Liver (tissue), 9 donors: ENCODE data around the gene ECHS1. TPM values are rescaled to one million over a fixed set of nuclear protein-coding genes. Genes with fewer than 3 reads are reported as not detected.

ENCODE experiments used
- DNase-seq: peaks from one replicate; pipeline ENCODE4 v3.0.0-alpha.2; 2017; ENCODE audit warnings: low spot score
- H3K27ac ChIP-seq, 2 donors: one replicate each; pipeline ENCODE4 v1.7.0; 2013; ENCODE audit warnings: inconsistent platforms in 2 of 2, low read length in 2 of 2, control low read depth in 1 of 2, low read depth in 1 of 2, mild to moderate bottlenecking in 1 of 2
- H3K27me3 ChIP-seq, 4 donors: one replicate each; pipeline versions ENCODE4 v1.6.1 to v1.7.0; 2013; ENCODE audit warnings: low read length in 3 of 4, inconsistent platforms in 1 of 4, mild to moderate bottlenecking in 1 of 4, moderate library complexity in 1 of 4; ENCODE audit not compliant: control insufficient read depth in 4 of 4, insufficient read depth in 4 of 4
- H3K36me3 ChIP-seq, 4 donors: one replicate each; pipeline versions ENCODE4 v1.6.1 to v1.7.0; 2013; ENCODE audit warnings: low read length in 3 of 4, mild to moderate bottlenecking in 3 of 4, low read depth in 1 of 4, moderate library complexity in 1 of 4; ENCODE audit not compliant: control insufficient read depth in 4 of 4, insufficient read depth in 3 of 4
- H3K4me1 ChIP-seq, 4 donors: one replicate each; pipeline versions ENCODE4 v1.6.1 to v1.7.0; 2013; ENCODE audit warnings: low read length in 3 of 4, mild to moderate bottlenecking in 3 of 4, moderate library complexity in 1 of 4; ENCODE audit not compliant: control insufficient read depth in 4 of 4, insufficient read depth in 4 of 4
- H3K4me3 ChIP-seq, 3 donors: one replicate each; pipeline versions ENCODE4 v1.6.1 to v1.7.0; 2013; ENCODE audit warnings: low read length in 3 of 3, control low read depth in 1 of 3, low read depth in 1 of 3, mild to moderate bottlenecking in 1 of 3
- H3K9ac ChIP-seq, 2 donors: one replicate each; pipeline ENCODE4 v1.7.0; 2013; ENCODE audit warnings: low read length in 2 of 2, mild to moderate bottlenecking in 2 of 2, moderate library complexity in 2 of 2, control low read depth in 1 of 2, low read depth in 1 of 2
- H3K9me3 ChIP-seq, 4 donors: one replicate each; pipeline versions ENCODE4 v1.6.1 to v1.7.0; 2013; ENCODE audit warnings: low read length in 3 of 4; ENCODE audit not compliant: control insufficient read depth in 4 of 4
- ATF3 ChIP-seq: IDR thresholded peaks from 2 replicates; pipeline ENCODE4 v1.6.1; 2016; ENCODE audit warnings: antibody characterized with exemption
- EGR1 ChIP-seq, 2 donors: IDR thresholded peaks; 2 replicates each; pipeline ENCODE4 v1.6.1; 2016 to 2018; ENCODE audit warnings: antibody characterized with exemption in 2 of 2, low read depth in 2 of 2
- FOXA1 ChIP-seq: IDR thresholded peaks from 2 replicates; pipeline ENCODE4 v1.6.1; 2016; ENCODE audit warnings: antibody characterized with exemption
- FOXA2 ChIP-seq: IDR thresholded peaks from 2 replicates; pipeline ENCODE4 v1.6.1; 2016; ENCODE audit warnings: antibody characterized with exemption
- GABPA ChIP-seq, 2 donors: IDR thresholded peaks in 1 of 2; conservative IDR thresholded peaks in 1 of 2; 2 replicates each; pipeline ENCODE4 v1.6.1; 2016; ENCODE audit warnings: antibody characterized with exemption in 2 of 2, mild to moderate bottlenecking in 1 of 2, moderate library complexity in 1 of 2
- HNF4A ChIP-seq, 2 donors: conservative IDR thresholded peaks; 2 replicates each; pipeline ENCODE4 v1.6.1; 2016; ENCODE audit warnings: antibody characterized with exemption in 2 of 2, mild to moderate bottlenecking in 2 of 2
- HNF4G ChIP-seq: IDR thresholded peaks from 2 replicates; pipeline ENCODE4 v1.6.1; 2016; ENCODE audit warnings: antibody characterized with exemption
- JUND ChIP-seq, 2 donors: IDR thresholded peaks; 2 replicates each; pipeline ENCODE4 v1.6.1; 2016; ENCODE audit warnings: antibody characterized with exemption in 2 of 2
- NR2F2 ChIP-seq: IDR thresholded peaks from 2 replicates; pipeline ENCODE4 v1.6.1; 2016; ENCODE audit warnings: antibody characterized with exemption
- RAD21 ChIP-seq, 2 donors: IDR thresholded peaks; 2 replicates each; pipeline ENCODE4 v1.6.1; 2016; ENCODE audit warnings: antibody characterized with exemption in 2 of 2, mild to moderate bottlenecking in 2 of 2
- REST ChIP-seq: IDR thresholded peaks from 2 replicates; pipeline ENCODE4 v1.6.1; 2016; ENCODE audit warnings: antibody characterized with exemption, mild to moderate bottlenecking
- RXRA ChIP-seq, 2 donors: IDR thresholded peaks; 2 replicates each; pipeline ENCODE4 v1.6.1; 2017 to 2018; ENCODE audit warnings: antibody characterized with exemption in 2 of 2, mild to moderate bottlenecking in 1 of 2
- SP1 ChIP-seq: IDR thresholded peaks from 2 replicates; pipeline ENCODE4 v1.6.1; 2018; ENCODE audit warnings: antibody characterized with exemption, mild to moderate bottlenecking
- TAF1 ChIP-seq: conservative IDR thresholded peaks from 2 replicates; pipeline ENCODE4 v1.6.1; 2016; ENCODE audit warnings: antibody characterized with exemption, mild to moderate bottlenecking
- YY1 ChIP-seq: IDR thresholded peaks from 2 replicates; pipeline ENCODE4 v1.6.1; 2016; ENCODE audit warnings: antibody characterized with exemption, mild to moderate bottlenecking
- WGBS: extraction: QIAGEN DNeasy Blood & Tissue Kit; methylation state at CpG from one replicate; pipeline ENCODE4 v1.1.7; 2013; 5-methylcytosine and 5-hydroxymethylcytosine counted together
- polyA plus RNA-seq, 2 donors: library from polyadenylated mRNA; stranded (reverse) in 1 of 2; unstranded in 1 of 2; fragments of 200-250 nt in 1 of 2; fragments of >200 nt in 1 of 2; fragmentation: Nextera tagmentation in 1 of 2; extraction: Ambion mirVana in 1 of 2; gene quantifications; one replicate each; pipeline versions ENCODE4 v1.2.1 to v1.2.3, GENCODE V29; 2013 to 2015
- total RNA-seq, 2 donors: library from RNA; depleted of rRNA; stranded (reverse); fragments of >200 nt; gene quantifications; one replicate each; pipeline ENCODE4 v1.2.3, GENCODE V29; 2014
- TF ChIP-seq, protein P1 (sequence below): IDR thresholded peaks from 2 replicates; pipeline ENCODE4 v1.6.1; 2016; ENCODE audit warnings: antibody characterized with exemption
- TF ChIP-seq, protein P2 (sequence below): IDR thresholded peaks from 2 replicates; pipeline ENCODE4 v1.6.1; 2016; ENCODE audit warnings: antibody characterized with exemption
- TF ChIP-seq, protein P3 (sequence below): fragments of 150-350 bp; IDR thresholded peaks from 2 replicates; pipeline ENCODE4 v1.5.1; 2017; ENCODE audit warnings: improper control_type of control experiment, low read depth, low read length; ENCODE audit not compliant: missing input control
- donor health status: healthy.
- donor health status: healthy.
- donor health status: healthy.
- donor health status: healthy.
- donor health status: healthy.

Gene ECHS1
- 100 to 1,000 TPM in 1 of 2 donors, 10 to 100 TPM in 1; 41.5 to 214 TPM for total RNA-seq
- 100 to 1,000 TPM; 493 to 849 TPM for polyA plus RNA-seq

- peak within 1 kb of the TSS; percentile 11 to 60 for H3K9ac ChIP-seq
Observed at GRCh38 chr10:133373174-133374090, at the start of gene ECHS1. Gene ECHS1, minus strand, starts transcription at chr10:133373354. Its CDS starts 21 bp downstream, at chr10:133373333.

More at GRCh38 chr10:133373174-133374090, at the start of gene ECHS1:
- Histone ChIP-seq H3K4me3 (peak within 1 kb of the TSS; percentile 63 to 92 (median 72)), H3K9me3 (no peaks in the 10 kb centered on the region), H3K27ac (peak within 1 kb of the TSS; percentile 81 to 84), H3K27me3 (no peaks in the 10 kb centered on the region), H3K4me1 (peaks cover 15 to 61% (median 40%) of the 10 kb centered on the region in 4 donors), H3K36me3 (peaks cover 11 to 20% (median 18%) of the 10 kb centered on the region in 4 donors)
- TF ChIP-seq HNF4G = no peak
- TF ChIP-seq REST = no peak
- no peak for TF ChIP-seq RAD21 (IDR thresholded peaks at IDR 0.05)
- TF ChIP-seq EGR1 (IDR thresholded peaks at IDR 0.05; ENCODE audit: low read depth in 2 of 2) = peak; percentile 13 to 24
- TF ChIP-seq FOXA2 = no peak
- TF ChIP-seq, protein P1, sequence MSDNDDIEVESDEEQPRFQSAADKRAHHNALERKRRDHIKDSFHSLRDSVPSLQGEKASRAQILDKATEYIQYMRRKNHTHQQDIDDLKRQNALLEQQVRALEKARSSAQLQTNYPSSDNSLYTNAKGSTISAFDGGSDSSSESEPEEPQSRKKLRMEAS = no peak
- TF ChIP-seq ATF3 = no peak
- peak; percentile 76 for TF ChIP-seq YY1
- TF ChIP-seq, protein P2, sequence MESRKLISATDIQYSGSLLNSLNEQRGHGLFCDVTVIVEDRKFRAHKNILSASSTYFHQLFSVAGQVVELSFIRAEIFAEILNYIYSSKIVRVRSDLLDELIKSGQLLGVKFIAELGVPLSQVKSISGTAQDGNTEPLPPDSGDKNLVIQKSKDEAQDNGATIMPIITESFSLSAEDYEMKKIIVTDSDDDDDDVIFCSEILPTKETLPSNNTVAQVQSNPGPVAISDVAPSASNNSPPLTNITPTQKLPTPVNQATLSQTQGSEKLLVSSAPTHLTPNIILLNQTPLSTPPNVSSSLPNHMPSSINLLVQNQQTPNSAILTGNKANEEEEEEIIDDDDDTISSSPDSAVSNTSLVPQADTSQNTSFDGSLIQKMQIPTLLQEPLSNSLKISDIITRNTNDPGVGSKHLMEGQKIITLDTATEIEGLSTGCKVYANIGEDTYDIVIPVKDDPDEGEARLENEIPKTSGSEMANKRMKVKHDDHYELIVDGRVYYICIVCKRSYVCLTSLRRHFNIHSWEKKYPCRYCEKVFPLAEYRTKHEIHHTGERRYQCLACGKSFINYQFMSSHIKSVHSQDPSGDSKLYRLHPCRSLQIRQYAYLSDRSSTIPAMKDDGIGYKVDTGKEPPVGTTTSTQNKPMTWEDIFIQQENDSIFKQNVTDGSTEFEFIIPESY = peak; percentile 98
- peak; percentile 38 for TF ChIP-seq SP1
- no peak for TF ChIP-seq NR2F2
- peak in 1 of 2 donors; percentile 25 for TF ChIP-seq HNF4A (conservative IDR thresholded peaks at IDR 0.05)
- no peak for TF ChIP-seq TAF1
- TF ChIP-seq, protein P3, sequence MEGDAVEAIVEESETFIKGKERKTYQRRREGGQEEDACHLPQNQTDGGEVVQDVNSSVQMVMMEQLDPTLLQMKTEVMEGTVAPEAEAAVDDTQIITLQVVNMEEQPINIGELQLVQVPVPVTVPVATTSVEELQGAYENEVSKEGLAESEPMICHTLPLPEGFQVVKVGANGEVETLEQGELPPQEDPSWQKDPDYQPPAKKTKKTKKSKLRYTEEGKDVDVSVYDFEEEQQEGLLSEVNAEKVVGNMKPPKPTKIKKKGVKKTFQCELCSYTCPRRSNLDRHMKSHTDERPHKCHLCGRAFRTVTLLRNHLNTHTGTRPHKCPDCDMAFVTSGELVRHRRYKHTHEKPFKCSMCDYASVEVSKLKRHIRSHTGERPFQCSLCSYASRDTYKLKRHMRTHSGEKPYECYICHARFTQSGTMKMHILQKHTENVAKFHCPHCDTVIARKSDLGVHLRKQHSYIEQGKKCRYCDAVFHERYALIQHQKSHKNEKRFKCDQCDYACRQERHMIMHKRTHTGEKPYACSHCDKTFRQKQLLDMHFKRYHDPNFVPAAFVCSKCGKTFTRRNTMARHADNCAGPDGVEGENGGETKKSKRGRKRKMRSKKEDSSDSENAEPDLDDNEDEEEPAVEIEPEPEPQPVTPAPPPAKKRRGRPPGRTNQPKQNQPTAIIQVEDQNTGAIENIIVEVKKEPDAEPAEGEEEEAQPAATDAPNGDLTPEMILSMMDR = no peak
- TF ChIP-seq JUND (IDR thresholded peaks at IDR 0.05) = no peak
- TF ChIP-seq GABPA (IDR thresholded peaks at IDR 0.05 in 1 of 2, conservative IDR thresholded peaks at IDR 0.05 in 1 of 2) = no peak
- no peak for TF ChIP-seq RXRA (IDR thresholded peaks at IDR 0.05)
- no peak for TF ChIP-seq FOXA1
- WGBS = under 1% methylated on average over 89 of the region's 89 CpGs
- DNase-seq = peak; percentile 95
